ENCODE measurements around the gene UPK1B. TPM values are rescaled to one million over a fixed set of nuclear protein-coding genes. Genes with fewer than 3 reads are reported as not detected.
"Not testable (repeated sequence)": the region's sequence is repeated elsewhere in the genome, so short reads cannot be mapped to it uniquely, and the experiment has no call there.

Gene UPK1B
- total RNA-seq, 2 donors from 2014 or later, result 1.1 to 4.3 TPM

DNA sequence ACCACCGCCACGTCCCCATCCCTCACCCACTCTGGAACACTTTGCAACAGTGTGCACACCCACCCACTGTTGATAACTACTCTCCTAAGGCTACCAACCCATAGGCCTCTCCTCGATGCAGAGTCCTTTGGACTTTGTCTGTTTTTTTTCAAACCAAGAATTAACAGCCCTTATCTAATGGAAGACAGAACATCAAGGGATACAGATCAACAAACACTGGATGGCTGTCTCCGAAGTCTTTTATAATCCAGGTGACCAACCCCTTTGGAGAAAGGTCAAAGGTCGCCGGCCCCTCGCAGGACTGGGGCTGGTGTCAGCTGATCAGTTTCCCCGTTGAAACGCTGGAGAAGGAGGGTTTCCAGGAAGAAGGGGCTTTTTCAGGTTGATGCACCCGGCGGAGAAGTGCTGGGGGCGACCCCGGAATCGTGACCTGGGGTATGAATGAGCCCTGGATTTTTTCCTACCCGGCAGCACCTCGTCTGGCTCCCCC is 66.7 kb downstream of the UPK1B start:
- DNase-seq, result peak; percentile 42
- ATAC-seq, result peak; percentile 9 to 10
- intact Hi-C loops (cut with DNase I), result no loop called here

DNA sequence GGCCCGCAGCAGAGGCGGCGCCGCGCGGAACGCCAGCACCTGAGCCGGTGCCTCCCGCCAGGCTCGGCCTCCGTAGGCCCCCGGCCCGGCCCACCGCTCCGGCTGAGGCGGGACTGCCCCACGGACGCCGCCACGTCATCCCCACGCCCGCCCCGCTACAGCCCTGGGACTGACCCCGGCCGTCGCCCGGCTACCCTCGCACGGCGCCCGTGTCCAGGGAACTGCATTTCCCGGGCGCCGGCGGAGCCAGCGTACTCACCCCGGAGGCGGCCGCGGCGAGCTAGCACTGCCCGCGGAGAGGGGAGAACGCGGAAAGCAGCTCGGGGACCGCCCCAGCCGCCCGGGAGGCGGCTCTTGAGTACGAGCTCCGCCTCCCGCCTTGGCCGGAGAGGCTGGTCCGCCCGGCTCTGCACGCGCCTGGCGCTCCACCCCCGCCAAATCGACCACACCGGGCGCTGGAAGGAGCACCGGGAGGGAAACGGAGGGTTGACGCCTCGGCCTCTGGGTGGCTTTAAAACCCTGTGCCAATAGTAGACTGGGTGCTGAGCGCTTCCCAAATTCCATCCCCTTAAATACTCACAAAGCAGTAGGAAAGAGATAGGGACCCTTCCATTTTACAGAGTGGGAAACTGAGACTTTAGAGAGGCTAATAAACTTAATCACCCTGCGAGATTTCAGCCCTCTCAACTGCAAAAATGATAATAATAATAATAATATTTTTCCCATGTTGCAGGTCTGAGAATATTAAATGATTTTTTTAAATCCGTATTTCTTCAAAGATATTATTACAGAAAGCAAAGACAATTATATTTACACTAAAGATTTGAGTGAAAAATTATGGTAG is 67.4 kb downstream of the UPK1B start, which contains the start of gene B4GALT4:
TSS of gene B4GALT4 (minus strand) at position 288 of the 844 bp plus-strand sequence. CDS start 10,779 bp downstream, outside the sequence.
- ATAC-seq (peak; percentile 94 to 96), DNase-seq (peak; percentile 92)
- intact Hi-C loops (cut with DNase I), result no loop called here

DNA sequence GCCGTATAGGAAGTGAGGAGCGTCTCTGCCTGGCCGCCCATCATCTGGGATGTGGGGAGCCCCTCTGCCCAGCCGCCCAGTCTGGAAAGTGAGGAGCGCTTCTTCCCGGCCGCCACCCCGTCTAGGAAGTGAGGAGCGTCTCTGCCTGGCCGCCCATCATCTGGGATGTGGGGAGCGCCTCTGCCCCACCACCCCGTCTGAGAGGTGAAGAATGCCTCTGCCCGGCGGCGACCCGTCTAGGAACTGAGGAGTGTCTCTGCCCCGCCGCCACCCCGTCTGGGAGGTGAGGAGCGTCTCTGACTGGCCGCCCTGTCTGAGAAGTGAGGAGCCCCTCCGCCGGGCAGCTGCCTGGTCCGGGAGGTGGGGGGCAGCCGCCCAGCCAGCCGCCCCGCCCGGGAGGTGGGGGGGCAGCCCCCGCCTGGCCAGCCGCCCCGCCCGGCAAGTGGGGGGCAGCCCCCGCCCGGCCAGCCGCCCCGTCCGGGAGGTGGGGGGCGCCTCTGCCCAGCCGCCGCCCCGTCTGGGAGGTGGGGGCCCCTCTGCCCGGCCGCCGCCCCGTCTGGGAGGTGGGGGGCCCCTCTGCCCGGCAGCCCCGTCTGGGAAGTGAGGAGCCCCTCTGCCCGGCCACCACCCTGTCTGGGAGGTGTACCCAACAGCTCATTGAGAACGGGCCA is 69.1 kb downstream of the UPK1B start:
- intact Hi-C loops (cut with DNase I); ATAC-seq; DNase-seq: not testable (repeated sequence)

DNA sequence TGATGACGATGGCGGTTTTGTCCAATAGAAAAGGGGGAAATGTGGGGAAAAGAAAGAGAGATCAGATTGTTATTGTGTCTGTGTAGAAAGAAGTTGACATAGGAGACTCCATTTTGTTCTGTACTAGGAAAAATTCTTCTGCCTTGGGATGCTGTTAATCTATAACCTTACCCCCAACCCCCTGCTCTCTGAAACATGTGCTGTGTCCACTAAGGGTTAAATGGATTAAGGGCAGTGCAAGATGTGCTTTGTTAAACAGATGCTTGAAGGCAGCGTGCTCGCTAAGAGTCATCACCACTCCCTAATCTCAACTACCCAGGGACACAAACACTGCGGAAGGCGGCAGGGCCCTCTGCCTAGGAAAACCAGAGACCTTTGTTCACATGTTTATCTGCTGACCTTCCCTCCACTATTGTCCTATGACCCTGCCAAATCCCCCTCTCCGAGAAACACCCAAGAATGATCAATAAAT is 69.7 kb downstream of the UPK1B start:
- DNase-seq; intact Hi-C loops (cut with DNase I): not testable (repeated sequence)

DNA sequence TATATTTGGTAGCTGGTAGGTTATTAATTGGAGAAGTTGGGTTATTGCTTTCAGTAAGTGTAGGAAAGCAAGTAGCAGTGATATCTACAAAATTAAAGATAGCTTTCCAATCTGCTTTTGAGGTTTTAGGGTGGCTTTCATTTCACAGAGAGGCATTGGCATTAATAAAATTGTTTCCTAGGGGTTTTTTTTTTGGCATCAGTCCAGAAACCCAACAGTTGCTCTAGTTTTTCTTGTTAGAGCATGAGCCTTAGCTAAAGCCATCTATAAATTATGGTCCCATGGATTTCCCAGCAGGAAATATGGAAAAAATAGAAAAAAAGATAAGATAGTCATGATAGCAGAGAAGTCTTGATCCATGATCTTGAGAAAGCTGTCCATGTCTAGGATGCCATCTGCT is 70.3 kb downstream of the UPK1B start:
- DNase-seq (no peak), ATAC-seq (no peak)
- intact Hi-C loops (cut with DNase I), result no loop called here

More for the DNA sequence above, 69.7 kb downstream of the UPK1B start:
- ATAC-seq, result not testable (repeated sequence)

DNA sequence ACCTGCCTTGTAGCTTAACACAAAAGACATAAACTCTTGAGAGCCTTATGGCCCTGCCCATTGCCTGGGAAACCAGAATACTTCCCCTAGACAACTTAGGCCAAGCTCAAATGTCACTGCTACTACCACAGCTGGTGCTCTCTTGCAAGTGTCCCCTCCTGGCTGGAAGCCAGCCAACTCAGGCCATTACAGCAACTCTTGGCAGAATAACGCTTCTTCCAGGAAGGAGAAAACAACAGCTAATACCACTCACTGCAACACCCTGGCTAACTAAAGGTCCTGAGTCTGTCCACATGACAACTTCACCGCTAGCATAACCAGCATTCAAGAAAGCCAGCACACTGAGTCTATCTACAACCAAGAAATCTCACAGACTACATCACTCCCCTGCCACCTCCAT is 72.4 kb downstream of the UPK1B start:
- intact Hi-C loops (cut with DNase I), result no loop called here
- DNase-seq, result peak; percentile 63
- peak in 1 of 2 donors; percentile 14 for ATAC-seq

Other genes starting within 250 kb of the UPK1B start
- 1 to 10 TPM; 2.2 to 2.7 TPM for gene IGSF11, start 138.8 kb upstream of the UPK1B start, total RNA-seq
- not detected for gene TEX55, start 27.4 kb upstream of the UPK1B start, total RNA-seq
- gene B4GALT4, start 67.3 kb downstream of the UPK1B start, total RNA-seq, result 10 to 100 TPM; 13.3 to 15.9 TPM
- 10 to 100 TPM; 33.5 to 44.0 TPM for gene ARHGAP31, start 120.8 kb downstream of the UPK1B start, total RNA-seq